VCaP (cell line): ENCODE measurements around the gene HOXB7.

Source experiments
- H3K27ac ChIP-seq: fragments of 450-650 bp; 2 replicates; pipeline ENCODE4 v1.5.1; 2017
- TF ChIP-seq, protein P1 (sequence below): fragments of 450-650 bp; conservative IDR thresholded peaks from 2 replicates; pipeline ENCODE4 v1.5.1; 2017; ENCODE audit warnings: mild to moderate bottlenecking, moderate library complexity

Gene HOXB7

DNA sequence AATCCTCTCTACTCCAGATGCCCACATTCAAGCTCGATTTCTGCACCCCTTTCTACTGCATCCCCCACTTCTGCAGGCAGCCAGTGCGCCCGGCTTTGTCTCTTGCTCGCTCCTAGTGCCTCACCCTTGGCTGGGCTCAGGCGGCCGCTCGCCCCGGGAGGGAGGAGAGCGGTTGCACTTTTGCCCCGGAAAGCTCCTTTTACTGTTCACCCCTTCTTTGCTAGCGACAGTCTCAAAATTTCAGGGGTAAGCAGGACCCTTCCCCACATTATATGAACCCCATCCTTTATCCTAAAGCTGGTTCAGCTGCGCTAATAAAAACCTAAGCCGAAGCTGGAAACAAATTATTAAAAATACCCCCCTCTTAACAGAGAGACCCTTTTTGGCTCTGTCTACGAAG is 18.2 kb downstream of the HOXB7 start:
- TF ChIP-seq, protein P1, sequence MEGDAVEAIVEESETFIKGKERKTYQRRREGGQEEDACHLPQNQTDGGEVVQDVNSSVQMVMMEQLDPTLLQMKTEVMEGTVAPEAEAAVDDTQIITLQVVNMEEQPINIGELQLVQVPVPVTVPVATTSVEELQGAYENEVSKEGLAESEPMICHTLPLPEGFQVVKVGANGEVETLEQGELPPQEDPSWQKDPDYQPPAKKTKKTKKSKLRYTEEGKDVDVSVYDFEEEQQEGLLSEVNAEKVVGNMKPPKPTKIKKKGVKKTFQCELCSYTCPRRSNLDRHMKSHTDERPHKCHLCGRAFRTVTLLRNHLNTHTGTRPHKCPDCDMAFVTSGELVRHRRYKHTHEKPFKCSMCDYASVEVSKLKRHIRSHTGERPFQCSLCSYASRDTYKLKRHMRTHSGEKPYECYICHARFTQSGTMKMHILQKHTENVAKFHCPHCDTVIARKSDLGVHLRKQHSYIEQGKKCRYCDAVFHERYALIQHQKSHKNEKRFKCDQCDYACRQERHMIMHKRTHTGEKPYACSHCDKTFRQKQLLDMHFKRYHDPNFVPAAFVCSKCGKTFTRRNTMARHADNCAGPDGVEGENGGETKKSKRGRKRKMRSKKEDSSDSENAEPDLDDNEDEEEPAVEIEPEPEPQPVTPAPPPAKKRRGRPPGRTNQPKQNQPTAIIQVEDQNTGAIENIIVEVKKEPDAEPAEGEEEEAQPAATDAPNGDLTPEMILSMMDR = no peak
- H3K27ac ChIP-seq = no peak overlapping the region

DNA sequence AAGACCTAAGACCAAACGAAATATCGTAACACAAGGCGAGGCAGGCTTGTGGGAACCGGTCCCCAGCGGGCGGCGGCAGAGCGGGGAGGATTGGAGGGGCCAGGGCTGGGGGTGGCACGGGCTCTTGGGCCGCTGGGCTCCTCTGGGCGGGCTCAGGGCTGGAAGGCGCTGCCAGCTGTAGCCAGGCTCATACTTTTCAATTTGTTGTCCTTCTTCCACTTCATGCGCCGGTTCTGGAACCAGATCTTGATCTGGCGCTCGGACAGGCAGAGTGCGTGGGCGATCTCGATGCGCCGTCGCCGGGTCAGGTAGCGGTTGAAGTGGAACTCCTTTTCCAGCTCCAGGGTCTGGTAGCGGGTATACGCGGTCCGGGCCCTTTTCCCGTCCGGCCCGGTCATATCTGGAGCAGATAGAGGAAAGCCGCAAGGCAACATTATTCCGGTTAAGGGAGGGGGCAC is 18.7 kb downstream of the HOXB7 start:
- H3K27ac ChIP-seq = no peak overlapping the region
- TF ChIP-seq, protein P1 = no peak

DNA sequence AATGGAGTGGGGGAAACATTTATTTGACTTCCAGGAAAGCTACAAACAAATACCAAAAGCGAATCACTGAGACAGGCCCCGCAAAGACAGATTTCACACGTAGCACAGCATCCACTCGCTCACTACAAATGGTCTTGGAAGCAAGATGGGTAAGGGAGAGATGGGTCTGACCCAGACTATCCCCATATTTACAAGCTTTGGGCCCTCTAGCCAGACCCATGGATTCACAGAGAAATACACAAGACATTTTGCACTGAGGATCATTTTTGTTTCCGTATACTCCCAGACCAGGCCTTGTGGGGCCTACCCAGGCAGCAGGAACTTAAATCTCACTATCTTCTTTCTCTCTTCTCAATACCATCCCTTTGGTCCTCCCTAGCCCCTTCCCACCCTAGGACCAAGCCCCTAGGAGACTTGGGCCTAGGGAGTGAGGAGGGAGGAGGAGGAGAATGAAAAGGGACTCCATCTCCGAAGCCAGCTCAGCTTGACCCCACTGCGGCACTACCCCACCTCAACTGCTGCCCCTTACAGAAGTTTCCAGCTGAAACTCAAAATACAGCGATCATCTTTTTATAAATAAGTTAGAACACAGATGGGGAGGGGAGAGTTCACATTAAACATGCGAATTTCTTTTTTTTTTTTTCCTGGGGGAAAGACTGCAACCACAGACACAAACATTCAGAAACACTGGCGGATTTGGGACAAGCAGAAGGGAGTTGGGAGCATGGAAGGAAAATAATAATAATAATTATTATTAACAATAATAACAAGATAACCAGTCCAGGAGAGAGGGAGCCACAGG is 19.4 kb downstream of the HOXB7 start:
- no peak overlapping the region for H3K27ac ChIP-seq
- TF ChIP-seq, protein P1 = no peak

DNA sequence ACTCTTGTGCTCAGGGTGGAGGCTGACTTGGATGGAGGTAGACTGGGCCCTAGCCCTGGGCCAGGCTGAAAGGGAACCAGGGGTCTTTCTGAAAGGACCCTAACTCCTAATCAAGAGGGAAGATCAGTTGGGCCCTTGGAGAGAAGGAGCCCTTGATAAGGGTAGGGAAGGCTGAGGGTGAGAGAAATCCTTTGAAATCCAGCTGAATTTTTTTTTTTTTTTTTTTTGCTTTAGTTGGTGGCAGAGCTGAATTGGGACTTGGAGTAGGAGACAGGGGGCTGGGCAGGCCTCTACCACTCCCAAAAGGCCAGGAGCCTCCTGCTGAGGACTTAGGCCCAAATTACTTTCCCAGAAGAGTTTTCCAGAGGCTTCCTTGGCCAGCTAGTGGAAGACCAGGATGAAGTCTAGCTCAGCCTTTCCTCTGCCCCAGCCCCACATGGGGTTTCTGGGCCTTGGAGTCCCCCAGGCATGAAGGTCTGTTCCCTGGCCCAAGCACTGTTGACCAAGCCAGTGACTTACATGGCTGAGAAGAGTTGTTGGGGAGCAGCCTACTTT is 20.1 kb downstream of the HOXB7 start:
- H3K27ac ChIP-seq = no peak overlapping the region
- TF ChIP-seq, protein P1 = no peak

DNA sequence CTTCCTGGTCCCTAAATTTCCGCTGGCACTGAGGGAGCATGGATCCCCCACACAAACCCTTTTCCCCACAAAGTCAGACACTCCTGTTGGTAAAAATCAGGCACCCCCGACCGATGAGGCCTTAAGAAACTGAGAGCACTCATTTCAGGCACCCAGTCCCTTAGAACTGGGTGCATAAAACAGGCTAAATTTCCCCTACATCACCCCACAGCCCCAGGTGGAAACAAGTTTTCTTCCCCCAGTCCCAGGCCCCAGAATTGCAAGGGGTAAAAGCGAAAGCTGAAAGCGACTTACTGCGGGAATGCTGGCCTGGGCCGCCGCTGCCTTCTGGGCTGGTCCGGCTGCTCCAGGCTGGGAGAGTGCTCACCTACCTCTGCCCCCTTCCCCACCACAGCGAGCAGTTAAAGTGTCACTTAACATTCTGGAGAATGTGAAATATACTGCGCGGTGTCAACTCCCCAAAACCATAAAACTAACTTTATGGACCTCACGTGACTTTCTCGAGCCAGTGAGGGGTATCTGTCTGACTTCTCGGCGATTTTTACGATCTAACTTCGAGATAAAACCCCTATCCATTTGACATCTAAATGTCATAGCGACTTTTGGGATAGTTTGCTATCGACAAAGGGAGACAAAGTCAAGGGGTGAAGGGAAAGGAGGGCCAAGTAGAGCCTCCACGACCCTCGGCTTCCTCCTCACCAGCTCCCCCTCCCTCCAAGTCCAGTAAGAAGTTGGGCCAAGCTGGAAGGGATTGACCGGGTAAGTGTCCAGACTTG is 20.8 kb downstream of the HOXB7 start, which contains the start of gene HOXB3:
Gene HOXB3 (minus strand): TSS at position 411 of the 776 bp plus-strand sequence. CDS start 37,767 bp downstream, outside the sequence.
- TF ChIP-seq, protein P1 = no peak
- H3K27ac ChIP-seq = no peak within 1 kb of the TSS

DNA sequence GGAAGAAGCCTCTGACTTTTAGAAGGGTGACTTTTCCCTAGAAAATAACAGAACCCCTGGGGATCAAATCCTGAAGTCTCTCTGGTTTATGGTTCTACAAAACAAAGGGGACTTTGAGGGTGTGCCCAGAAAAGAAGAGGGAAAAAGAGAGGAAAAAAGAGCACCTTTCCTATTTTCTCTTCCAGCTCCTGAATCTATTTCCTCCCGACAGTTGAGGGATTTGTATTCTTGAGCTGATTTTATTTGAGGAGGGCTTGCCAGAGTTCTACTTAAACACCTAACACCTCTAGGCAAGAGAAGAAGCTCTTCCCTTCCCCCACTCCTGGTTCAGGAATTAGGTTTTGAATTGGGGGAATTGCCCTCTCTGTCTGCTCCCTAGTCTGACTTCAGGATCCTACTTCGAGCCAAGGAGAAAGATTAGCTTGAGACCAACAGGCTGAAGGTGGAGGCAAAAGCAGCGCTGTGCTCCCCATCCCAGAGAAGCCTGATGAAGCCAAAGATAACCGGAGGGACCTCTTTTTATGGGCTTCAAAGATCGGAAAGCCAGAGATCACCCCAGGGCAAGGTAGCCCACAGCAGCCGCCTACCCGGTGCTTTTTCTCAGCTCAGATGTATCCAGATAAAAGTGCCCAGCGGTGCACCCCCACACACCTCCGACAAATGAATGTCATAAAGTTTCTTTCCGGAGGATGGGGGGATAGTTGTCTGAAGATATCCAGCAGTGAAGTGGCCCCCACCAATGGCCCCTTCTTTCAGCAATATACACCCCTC is 21.6 kb downstream of the HOXB7 start:
- no peak overlapping the region for H3K27ac ChIP-seq
- TF ChIP-seq, protein P1 = no peak
